HEK293 (cell line): Measurements from ENCODE around the gene NLRP9.

Source experiments
- KLF1 ChIP-seq: fragments of 450-650 bp; formaldehyde crosslinking; IDR thresholded peaks from 2 replicates; pipeline ENCODE4 v1.5.1; 2016; ENCODE audit warnings: missing biosample characterization, missing genetic modification characterization
- RBAK ChIP-seq: fragments of 450-650 bp; formaldehyde crosslinking; IDR thresholded peaks from 2 replicates; pipeline ENCODE4 v1.5.1; 2016; ENCODE audit warnings: missing biosample characterization, missing genetic modification characterization
- YY1 ChIP-seq: fragments of 450-650 bp; formaldehyde crosslinking; IDR thresholded peaks from 2 replicates; pipeline ENCODE4 v1.5.1; 2018; ENCODE audit warnings: missing biosample characterization, missing genetic modification characterization
- ZFP3 ChIP-seq: fragments of 450-650 bp; formaldehyde crosslinking; IDR thresholded peaks from 2 replicates; pipeline ENCODE4 v1.5.1; 2016; ENCODE audit warnings: low read depth, missing biosample characterization, missing genetic modification characterization
- ZFP41 ChIP-seq: fragments of 450-650 bp; formaldehyde crosslinking; IDR thresholded peaks from 2 replicates; pipeline ENCODE4 v1.5.1; 2016; ENCODE audit warnings: missing biosample characterization, missing genetic modification characterization, borderline replicate concordance
- ZNF121 ChIP-seq: fragments of 450-650 bp; formaldehyde crosslinking; IDR thresholded peaks from 2 replicates; pipeline ENCODE4 v1.5.1; 2016; ENCODE audit warnings: missing biosample characterization, missing genetic modification characterization
- ZNF140 ChIP-seq: fragments of 450-650 bp; formaldehyde crosslinking; IDR thresholded peaks from 2 replicates; pipeline ENCODE4 v1.5.1; 2016; ENCODE audit warnings: missing biosample characterization, missing genetic modification characterization
- ZNF169 ChIP-seq: fragments of 450-650 bp; formaldehyde crosslinking; IDR thresholded peaks from 2 replicates; pipeline ENCODE4 v1.5.1; 2016; ENCODE audit warnings: missing biosample characterization, missing genetic modification characterization
- ZNF221 ChIP-seq: fragments of 450-650 bp; formaldehyde crosslinking; IDR thresholded peaks from 2 replicates; pipeline ENCODE4 v1.5.1; 2017; ENCODE audit warnings: missing biosample characterization, missing genetic modification characterization, borderline replicate concordance
- ZNF223 ChIP-seq: fragments of 450-650 bp; formaldehyde crosslinking; IDR thresholded peaks from 2 replicates; pipeline ENCODE4 v1.5.1; 2016; ENCODE audit warnings: missing biosample characterization, missing genetic modification characterization
- ZNF354C ChIP-seq: fragments of 450-650 bp; formaldehyde crosslinking; IDR thresholded peaks from 2 replicates; pipeline ENCODE4 v1.5.1; 2016; ENCODE audit warnings: missing biosample characterization, missing genetic modification characterization, low read depth, borderline replicate concordance
- ZNF37A ChIP-seq: fragments of 450-650 bp; IDR thresholded peaks from 2 replicates; pipeline ENCODE4 v1.5.1; 2018; ENCODE audit warnings: missing biosample characterization, missing genetic modification characterization
- ZNF544 ChIP-seq: fragments of 450-650 bp; formaldehyde crosslinking; IDR thresholded peaks from 2 replicates; pipeline ENCODE4 v1.5.0; 2017; ENCODE audit warnings: missing biosample characterization, missing genetic modification characterization
- ZNF660 ChIP-seq: fragments of 450-650 bp; IDR thresholded peaks from 2 replicates; pipeline ENCODE4 v1.5.1; 2018; ENCODE audit warnings: missing biosample characterization, mild to moderate bottlenecking, missing genetic modification characterization
- ZNF701 ChIP-seq: fragments of 450-650 bp; formaldehyde crosslinking; IDR thresholded peaks from 2 replicates; pipeline ENCODE4 v1.5.1; 2016; ENCODE audit warnings: missing biosample characterization, missing genetic modification characterization
- ZNF777 ChIP-seq: fragments of 450-650 bp; formaldehyde crosslinking; IDR thresholded peaks from 2 replicates; pipeline ENCODE4 v1.5.1; 2017; ENCODE audit warnings: missing biosample characterization, missing genetic modification characterization, borderline replicate concordance
- TF ChIP-seq, protein P1 (sequence below): sonication (generic); formaldehyde crosslinking; IDR thresholded peaks from 2 replicates; pipeline ENCODE4 v1.8.1; 2022; ENCODE audit warnings: mild to moderate bottlenecking, moderate library complexity, missing genetic modification reagents
- TF ChIP-seq, protein P2 (sequence below): fragments of 450-650 bp; formaldehyde crosslinking; conservative IDR thresholded peaks from 2 replicates; pipeline ENCODE4 v1.5.1; 2016; ENCODE audit warnings: low read depth, missing biosample characterization, missing genetic modification characterization
- TF ChIP-seq, protein P3 (sequence below): fragments of 450-650 bp; formaldehyde crosslinking; IDR thresholded peaks from 2 replicates; pipeline ENCODE4 v1.5.1; 2016; ENCODE audit warnings: missing biosample characterization, missing genetic modification characterization
- TF ChIP-seq, protein P4 (sequence below): IDR thresholded peaks from 2 replicates; pipeline ENCODE4 v1.6.1; 2011; ENCODE audit warnings: mild to moderate bottlenecking, low read depth, low read length, borderline replicate concordance
- TF ChIP-seq, protein P5 (sequence below): fragments of 450-650 bp; formaldehyde crosslinking; IDR thresholded peaks from 2 replicates; pipeline ENCODE4 v1.5.1; 2017; ENCODE audit warnings: missing biosample characterization, missing genetic modification characterization
- TF ChIP-seq, protein P6 (sequence below): fragments of 450-650 bp; formaldehyde crosslinking; IDR thresholded peaks from 2 replicates; pipeline ENCODE4 v1.5.1; 2016; ENCODE audit warnings: missing biosample characterization, missing genetic modification characterization
- TF ChIP-seq, protein P7 (sequence below): fragments of 450-650 bp; formaldehyde crosslinking; IDR thresholded peaks from 2 replicates; pipeline ENCODE4 v1.5.1; 2016; ENCODE audit warnings: missing biosample characterization, missing genetic modification characterization

NLRP9 gene

DNA sequence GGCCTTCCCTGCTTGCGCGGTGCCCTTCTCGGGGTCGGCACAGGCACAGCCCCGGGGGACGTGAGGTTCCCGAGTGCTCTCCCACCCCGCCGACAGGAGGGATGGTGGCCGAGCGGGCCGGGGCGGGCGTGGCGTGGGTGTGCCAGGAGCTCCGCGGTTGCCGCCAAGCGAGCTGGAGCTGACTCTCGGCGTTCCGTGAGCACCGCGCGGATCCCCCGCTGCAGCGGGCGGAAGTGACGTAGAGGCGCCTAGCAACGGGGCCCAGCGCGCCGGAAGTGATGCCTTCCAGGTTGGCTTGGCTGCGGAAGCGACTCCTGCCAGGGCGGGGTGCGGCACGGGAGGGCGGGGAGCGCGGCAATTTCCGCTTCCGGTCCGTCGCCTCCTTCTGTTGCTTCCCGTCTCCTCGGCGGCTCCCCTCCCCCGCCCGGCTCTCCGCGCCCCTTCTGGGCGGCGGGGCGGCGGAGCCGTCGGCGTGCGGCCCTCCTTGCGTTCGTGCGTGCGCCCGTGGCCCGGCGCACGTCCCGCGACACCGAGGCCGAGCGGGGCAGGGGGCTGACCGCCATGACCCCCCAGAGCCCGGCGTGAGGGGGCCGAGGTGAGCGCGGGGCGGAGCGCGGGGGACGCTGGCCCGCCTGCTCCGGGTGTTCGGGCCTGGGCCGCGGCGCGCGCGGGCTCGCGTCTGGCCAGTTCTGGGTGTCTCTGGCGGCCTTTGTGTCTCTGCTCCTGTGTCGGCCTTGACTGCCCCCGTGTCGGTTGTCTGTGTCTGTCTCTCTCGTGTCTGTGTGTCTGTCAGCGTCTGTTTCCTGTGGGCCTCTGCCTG is 63.2 kb downstream of the NLRP9 start, which contains the start of gene EPN1 (continued):
- TF ChIP-seq, protein P1, sequence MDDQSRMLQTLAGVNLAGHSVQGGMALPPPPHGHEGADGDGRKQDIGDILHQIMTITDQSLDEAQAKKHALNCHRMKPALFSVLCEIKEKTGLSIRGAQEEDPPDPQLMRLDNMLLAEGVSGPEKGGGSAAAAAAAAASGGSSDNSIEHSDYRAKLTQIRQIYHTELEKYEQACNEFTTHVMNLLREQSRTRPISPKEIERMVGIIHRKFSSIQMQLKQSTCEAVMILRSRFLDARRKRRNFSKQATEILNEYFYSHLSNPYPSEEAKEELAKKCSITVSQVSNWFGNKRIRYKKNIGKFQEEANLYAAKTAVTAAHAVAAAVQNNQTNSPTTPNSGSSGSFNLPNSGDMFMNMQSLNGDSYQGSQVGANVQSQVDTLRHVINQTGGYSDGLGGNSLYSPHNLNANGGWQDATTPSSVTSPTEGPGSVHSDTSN (CRISPR knock-in tag), result no peak; the same call in 1 of the 2 replicates
- TF ChIP-seq ZNF121 (tag by site-specific recombination) (no peak), ZNF354C (tag by site-specific recombination) (no peak), ZNF169 (tag by site-specific recombination) (no peak), ZNF701 (tag by site-specific recombination) (no peak), YY1 (no peak), KLF1 (tag by site-specific recombination) (peak; percentile 89; the same call in 1 of the 2 replicates), ZNF777 (tag by site-specific recombination) (0 out of 2 replicates have a peak, but pooled peaks have one; percentile 29), ZNF660 (peak; percentile 50; the same call in 1 of the 2 replicates), ZFP3 (tag by site-specific recombination) (no peak), ZFP41 (tag by site-specific recombination) (no peak), ZNF37A (no peak), ZNF223 (tag by site-specific recombination) (no peak), ZNF544 (tag by site-specific recombination) (no peak), ZNF221 (tag by site-specific recombination) (no peak), RBAK (no peak), ZNF140 (tag by site-specific recombination) (no peak)
- TF ChIP-seq, protein P2, sequence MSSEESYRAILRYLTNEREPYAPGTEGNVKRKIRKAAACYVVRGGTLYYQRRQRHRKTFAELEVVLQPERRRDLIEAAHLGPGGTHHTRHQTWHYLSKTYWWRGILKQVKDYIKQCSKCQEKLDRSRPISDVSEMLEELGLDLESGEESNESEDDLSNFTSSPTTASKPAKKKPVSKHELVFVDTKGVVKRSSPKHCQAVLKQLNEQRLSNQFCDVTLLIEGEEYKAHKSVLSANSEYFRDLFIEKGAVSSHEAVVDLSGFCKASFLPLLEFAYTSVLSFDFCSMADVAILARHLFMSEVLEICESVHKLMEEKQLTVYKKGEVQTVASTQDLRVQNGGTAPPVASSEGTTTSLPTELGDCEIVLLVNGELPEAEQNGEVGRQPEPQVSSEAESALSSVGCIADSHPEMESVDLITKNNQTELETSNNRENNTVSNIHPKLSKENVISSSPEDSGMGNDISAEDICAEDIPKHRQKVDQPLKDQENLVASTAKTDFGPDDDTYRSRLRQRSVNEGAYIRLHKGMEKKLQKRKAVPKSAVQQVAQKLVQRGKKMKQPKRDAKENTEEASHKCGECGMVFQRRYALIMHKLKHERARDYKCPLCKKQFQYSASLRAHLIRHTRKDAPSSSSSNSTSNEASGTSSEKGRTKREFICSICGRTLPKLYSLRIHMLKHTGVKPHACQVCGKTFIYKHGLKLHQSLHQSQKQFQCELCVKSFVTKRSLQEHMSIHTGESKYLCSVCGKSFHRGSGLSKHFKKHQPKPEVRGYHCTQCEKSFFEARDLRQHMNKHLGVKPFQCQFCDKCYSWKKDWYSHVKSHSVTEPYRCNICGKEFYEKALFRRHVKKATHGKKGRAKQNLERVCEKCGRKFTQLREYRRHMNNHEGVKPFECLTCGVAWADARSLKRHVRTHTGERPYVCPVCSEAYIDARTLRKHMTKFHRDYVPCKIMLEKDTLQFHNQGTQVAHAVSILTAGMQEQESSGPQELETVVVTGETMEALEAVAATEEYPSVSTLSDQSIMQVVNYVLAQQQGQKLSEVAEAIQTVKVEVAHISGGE (tag by site-specific recombination), result peak; percentile 98
- TF ChIP-seq, protein P3, sequence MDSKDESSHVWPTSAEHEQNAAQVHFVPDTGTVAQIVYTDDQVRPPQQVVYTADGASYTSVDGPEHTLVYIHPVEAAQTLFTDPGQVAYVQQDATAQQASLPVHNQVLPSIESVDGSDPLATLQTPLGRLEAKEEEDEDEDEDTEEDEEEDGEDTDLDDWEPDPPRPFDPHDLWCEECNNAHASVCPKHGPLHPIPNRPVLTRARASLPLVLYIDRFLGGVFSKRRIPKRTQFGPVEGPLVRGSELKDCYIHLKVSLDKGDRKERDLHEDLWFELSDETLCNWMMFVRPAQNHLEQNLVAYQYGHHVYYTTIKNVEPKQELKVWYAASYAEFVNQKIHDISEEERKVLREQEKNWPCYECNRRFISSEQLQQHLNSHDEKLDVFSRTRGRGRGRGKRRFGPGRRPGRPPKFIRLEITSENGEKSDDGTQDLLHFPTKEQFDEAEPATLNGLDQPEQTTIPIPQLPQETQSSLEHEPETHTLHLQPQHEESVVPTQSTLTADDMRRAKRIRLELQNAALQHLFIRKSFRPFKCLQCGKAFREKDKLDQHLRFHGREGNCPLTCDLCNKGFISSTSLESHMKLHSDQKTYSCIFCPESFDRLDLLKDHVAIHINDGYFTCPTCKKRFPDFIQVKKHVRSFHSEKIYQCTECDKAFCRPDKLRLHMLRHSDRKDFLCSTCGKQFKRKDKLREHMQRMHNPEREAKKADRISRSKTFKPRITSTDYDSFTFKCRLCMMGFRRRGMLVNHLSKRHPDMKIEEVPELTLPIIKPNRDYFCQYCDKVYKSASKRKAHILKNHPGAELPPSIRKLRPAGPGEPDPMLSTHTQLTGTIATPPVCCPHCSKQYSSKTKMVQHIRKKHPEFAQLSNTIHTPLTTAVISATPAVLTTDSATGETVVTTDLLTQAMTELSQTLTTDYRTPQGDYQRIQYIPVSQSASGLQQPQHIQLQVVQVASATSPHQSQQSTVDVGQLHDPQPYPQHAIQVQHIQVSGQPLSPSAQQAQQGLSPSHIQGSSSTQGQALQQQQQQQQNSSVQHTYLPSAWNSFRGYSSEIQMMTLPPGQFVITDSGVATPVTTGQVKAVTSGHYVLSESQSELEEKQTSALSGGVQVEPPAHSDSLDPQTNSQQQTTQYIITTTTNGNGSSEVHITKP, result no peak
- TF ChIP-seq, protein P4, sequence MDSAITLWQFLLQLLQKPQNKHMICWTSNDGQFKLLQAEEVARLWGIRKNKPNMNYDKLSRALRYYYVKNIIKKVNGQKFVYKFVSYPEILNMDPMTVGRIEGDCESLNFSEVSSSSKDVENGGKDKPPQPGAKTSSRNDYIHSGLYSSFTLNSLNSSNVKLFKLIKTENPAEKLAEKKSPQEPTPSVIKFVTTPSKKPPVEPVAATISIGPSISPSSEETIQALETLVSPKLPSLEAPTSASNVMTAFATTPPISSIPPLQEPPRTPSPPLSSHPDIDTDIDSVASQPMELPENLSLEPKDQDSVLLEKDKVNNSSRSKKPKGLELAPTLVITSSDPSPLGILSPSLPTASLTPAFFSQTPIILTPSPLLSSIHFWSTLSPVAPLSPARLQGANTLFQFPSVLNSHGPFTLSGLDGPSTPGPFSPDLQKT, result peak; percentile 34; the same call in 1 of the 2 replicates
- TF ChIP-seq, protein P5, sequence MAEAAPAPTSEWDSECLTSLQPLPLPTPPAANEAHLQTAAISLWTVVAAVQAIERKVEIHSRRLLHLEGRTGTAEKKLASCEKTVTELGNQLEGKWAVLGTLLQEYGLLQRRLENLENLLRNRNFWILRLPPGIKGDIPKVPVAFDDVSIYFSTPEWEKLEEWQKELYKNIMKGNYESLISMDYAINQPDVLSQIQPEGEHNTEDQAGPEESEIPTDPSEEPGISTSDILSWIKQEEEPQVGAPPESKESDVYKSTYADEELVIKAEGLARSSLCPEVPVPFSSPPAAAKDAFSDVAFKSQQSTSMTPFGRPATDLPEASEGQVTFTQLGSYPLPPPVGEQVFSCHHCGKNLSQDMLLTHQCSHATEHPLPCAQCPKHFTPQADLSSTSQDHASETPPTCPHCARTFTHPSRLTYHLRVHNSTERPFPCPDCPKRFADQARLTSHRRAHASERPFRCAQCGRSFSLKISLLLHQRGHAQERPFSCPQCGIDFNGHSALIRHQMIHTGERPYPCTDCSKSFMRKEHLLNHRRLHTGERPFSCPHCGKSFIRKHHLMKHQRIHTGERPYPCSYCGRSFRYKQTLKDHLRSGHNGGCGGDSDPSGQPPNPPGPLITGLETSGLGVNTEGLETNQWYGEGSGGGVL (tag by site-specific recombination), result 0 out of 2 replicates have a peak, but pooled peaks have one; percentile 18
- TF ChIP-seq, protein P6, sequence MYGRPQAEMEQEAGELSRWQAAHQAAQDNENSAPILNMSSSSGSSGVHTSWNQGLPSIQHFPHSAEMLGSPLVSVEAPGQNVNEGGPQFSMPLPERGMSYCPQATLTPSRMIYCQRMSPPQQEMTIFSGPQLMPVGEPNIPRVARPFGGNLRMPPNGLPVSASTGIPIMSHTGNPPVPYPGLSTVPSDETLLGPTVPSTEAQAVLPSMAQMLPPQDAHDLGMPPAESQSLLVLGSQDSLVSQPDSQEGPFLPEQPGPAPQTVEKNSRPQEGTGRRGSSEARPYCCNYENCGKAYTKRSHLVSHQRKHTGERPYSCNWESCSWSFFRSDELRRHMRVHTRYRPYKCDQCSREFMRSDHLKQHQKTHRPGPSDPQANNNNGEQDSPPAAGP (tag by site-specific recombination), result peak; percentile 65; the same call in 1 of the 2 replicates
- TF ChIP-seq, protein P7, sequence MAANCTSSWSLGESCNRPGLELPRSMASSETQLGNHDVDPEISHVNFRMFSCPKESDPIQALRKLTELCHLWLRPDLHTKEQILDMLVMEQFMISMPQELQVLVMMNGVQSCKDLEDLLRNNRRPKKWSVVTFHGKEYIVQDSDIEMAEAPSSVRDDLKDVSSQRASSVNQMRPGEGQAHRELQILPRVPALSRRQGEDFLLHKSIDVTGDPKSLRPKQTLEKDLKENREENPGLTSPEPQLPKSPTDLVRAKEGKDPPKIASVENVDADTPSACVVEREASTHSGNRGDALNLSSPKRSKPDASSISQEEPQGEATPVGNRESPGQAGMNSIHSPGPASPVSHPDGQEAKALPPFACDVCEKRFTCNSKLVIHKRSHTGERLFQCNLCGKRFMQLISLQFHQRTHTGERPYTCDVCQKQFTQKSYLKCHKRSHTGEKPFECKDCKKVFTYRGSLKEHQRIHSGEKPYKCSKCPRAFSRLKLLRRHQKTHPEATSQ, result no peak
